Measurements from ENCODE around the gene NME2. TPM values are rescaled to one million over a fixed set of nuclear protein-coding genes. Genes with fewer than 3 reads are reported as not detected.

NME2 gene
- total and polyA plus RNA-seq, 2 of the 8 experiments (the other 6 are each of a cell fraction or from before 2014, with no cell fraction given): 827 to 929 TPM

- Histone ChIP-seq H3K79me2 (ENCODE audit: control insufficient read depth in 1 of 2, insufficient read depth in 2 of 2, low read length in 2 of 2) (no peaks in the 10 kb centered on the region), H3K79me1 (ENCODE audit: low read depth, low read length) (no peaks in the 10 kb centered on the region), H3K4me2 (ENCODE audit: insufficient read depth in 1 of 2, low read depth in 2 of 2, low read length in 2 of 2) (no peak overlapping the region), H3K27me3 (replicated peaks in 1 of 4; ENCODE audit: control insufficient read depth in 3 of 4, extremely low read depth in 1 of 4, insufficient read depth in 3 of 4, low read length in 3 of 4) (no peaks in the 10 kb centered on the region), H4K5ac (ENCODE audit: insufficient read length, low read depth, low read length) (no peak overlapping the region), H3K14ac (ENCODE audit: insufficient read length) (no peak overlapping the region), H3K4me1 (replicated peaks in 1 of 4; ENCODE audit: control insufficient read depth in 3 of 4, insufficient read depth in 4 of 4, low read length in 3 of 4) (no peaks in the 10 kb centered on the region), H2BK15ac (ENCODE audit: low read length) (no peak overlapping the region), H3K27ac (ENCODE audit: low read depth, low read length) (no peak overlapping the region), H2BK12ac (ENCODE audit: low read depth, low read length) (no peak overlapping the region), H3K36me3 (ENCODE audit: control insufficient read depth in 2 of 4, insufficient read depth in 4 of 4, low read length in 3 of 4) (peaks cover 13 to 74% (median 38%) of the 10 kb centered on the region in 4 experiments), H2BK20ac (ENCODE audit: low read length) (no peak overlapping the region), H3K9me3 (ENCODE audit: insufficient read depth in 2 of 2, low read depth in 1 of 2, low read length in 1 of 2) (no peaks in the 10 kb centered on the region; a peak in 1 of 4 replicates), H3K23me2 (ENCODE audit: low read depth, low read length) (no peaks in the 10 kb centered on the region), H3K9ac (replicated peaks in 1 of 4; ENCODE audit: extremely low read depth in 1 of 4, low read depth in 3 of 4, low read length in 3 of 4) (no peak overlapping the region), H2BK5ac (ENCODE audit: low read depth, low read length) (no peak overlapping the region), H4K20me1 (replicated peaks in 1 of 2; ENCODE audit: control insufficient read depth in 1 of 2, insufficient read depth in 2 of 2, low read length in 2 of 2) (peaks cover 0 to 1% of the 10 kb centered on the region in 2 experiments), H2AFZ (ENCODE audit: low read length) (no peak overlapping the region), H4K91ac (replicated peaks; ENCODE audit: insufficient read length, low read length) (no peak overlapping the region), H3K56ac (replicated peaks; ENCODE audit: insufficient read length, low read depth, low read length) (no peak overlapping the region), H4K8ac (ENCODE audit: extremely low read depth, insufficient read depth, low read length) (no peak overlapping the region), H3K18ac (ENCODE audit: extremely low read depth, low read length) (no peak overlapping the region), H3K4ac (replicated peaks; ENCODE audit: insufficient read length, low read depth, low read length) (no peak overlapping the region), H2AK5ac (ENCODE audit: low read depth, low read length) (no peak overlapping the region), H3K4me3 (ENCODE audit: extremely low read depth in 1 of 4, insufficient read depth in 2 of 4, low read depth in 3 of 4, low read length in 4 of 4) (no peak overlapping the region), H3K23ac (ENCODE audit: insufficient read length) (no peak overlapping the region), H2BK120ac (replicated peaks; ENCODE audit: low read depth, low read length) (no peak overlapping the region)
- POLR2A ChIA-PET (ENCODE audit: partially characterized antibody): no interaction called here
- WGBS, 2 experiments (ENCODE audit: extremely low coverage in 1 of 2, insufficient coverage in 1 of 2, insufficient read length in 1 of 2, insufficient replicate concordance in 2 of 2, low coverage in 1 of 2, low lambda C conversion rate in 2 of 2, missing lambda C conversion rate in 1 of 2): 79% methylated on average over 1 of the region's 1 CpG; no CpG with 5 or more reads in 1 of the 2 experiments
- CTCF ChIA-PET (ENCODE audit: partially characterized antibody): no interaction called here
- no peak for FAIRE-seq
- DNase-seq (ENCODE audit: low read depth in 1 of 2, low spot score in 2 of 2): no peak
- no peak for TF ChIP-seq RXRA (IDR thresholded peaks at IDR 0.05; ENCODE audit: insufficient read depth, low read depth, low read length)
- no peak for TF ChIP-seq PHF8 (conservative IDR thresholded peaks at IDR 0.05; ENCODE audit: low read depth, low read length)
- TF ChIP-seq POLR2A (IDR thresholded peaks at IDR 0.05; ENCODE audit: control extremely low read depth in 1 of 2, low read depth in 2 of 2, low read length in 2 of 2): no peak
- TF ChIP-seq JUND (IDR thresholded peaks at IDR 0.05; ENCODE audit: low read length): no peak
- no peak for TF ChIP-seq ATF3 (IDR thresholded peaks at IDR 0.05; ENCODE audit: insufficient read depth, low read depth, low read length)
- no peak for TF ChIP-seq CBX8 (IDR thresholded peaks at IDR 0.05; ENCODE audit: borderline replicate concordance, low read depth, low read length)
- no peak for TF ChIP-seq SUZ12 (IDR thresholded peaks at IDR 0.05; ENCODE audit: low read length)
- TF ChIP-seq EP300 (IDR thresholded peaks at IDR 0.05; ENCODE audit: borderline replicate concordance in 1 of 2, low read depth in 2 of 2, low read length in 2 of 2): no peak
- TF ChIP-seq SAP30 (IDR thresholded peaks at IDR 0.05; ENCODE audit: insufficient read depth, insufficient replicate concordance, low read length): no peak
- no peak for TF ChIP-seq POLR2AphosphoS5 (IDR thresholded peaks at IDR 0.05; ENCODE audit: low read depth, low read length)
- no peak for TF ChIP-seq KDM5A (IDR thresholded peaks at IDR 0.05; ENCODE audit: low read length)
- no peak for TF ChIP-seq RAD21 (IDR thresholded peaks at IDR 0.05 in 1 of 2, conservative IDR thresholded peaks at IDR 0.05 in 1 of 2; ENCODE audit: low read depth in 2 of 2, low read length in 2 of 2)
- TF ChIP-seq JUN (IDR thresholded peaks at IDR 0.05; ENCODE audit: low read depth, low read length): no peak
- TF ChIP-seq CREB1 (IDR thresholded peaks at IDR 0.05): no peak
- no peak for TF ChIP-seq SRF (IDR thresholded peaks at IDR 0.05; ENCODE audit: low read depth, low read length)
Measured at GRCh38 chr17:51189628-51190027, 23.4 kb downstream of the NME2 start.

All from H1 (cell line).